GM18507 (cell line): ENCODE data around the gene FAM200A.
"Not testable (repeated sequence)": the region's sequence is repeated elsewhere in the genome, so short reads cannot be mapped to it uniquely, and the experiment has no call there.

Source experiments
- DNase-seq: peaks from one replicate; pipeline ENCODE4 v3.0.0; 2011; ENCODE audit warnings: low read depth; ENCODE audit not compliant: insufficient read length; ENCODE audit errors: extremely low spot score
- FAIRE-seq: peaks from 2 replicates; lab custom pipeline; 2011; peaks lifted over from hg19 to GRCh38; lab: Jason Lieb, UNC

The FAM200A gene

DNA sequence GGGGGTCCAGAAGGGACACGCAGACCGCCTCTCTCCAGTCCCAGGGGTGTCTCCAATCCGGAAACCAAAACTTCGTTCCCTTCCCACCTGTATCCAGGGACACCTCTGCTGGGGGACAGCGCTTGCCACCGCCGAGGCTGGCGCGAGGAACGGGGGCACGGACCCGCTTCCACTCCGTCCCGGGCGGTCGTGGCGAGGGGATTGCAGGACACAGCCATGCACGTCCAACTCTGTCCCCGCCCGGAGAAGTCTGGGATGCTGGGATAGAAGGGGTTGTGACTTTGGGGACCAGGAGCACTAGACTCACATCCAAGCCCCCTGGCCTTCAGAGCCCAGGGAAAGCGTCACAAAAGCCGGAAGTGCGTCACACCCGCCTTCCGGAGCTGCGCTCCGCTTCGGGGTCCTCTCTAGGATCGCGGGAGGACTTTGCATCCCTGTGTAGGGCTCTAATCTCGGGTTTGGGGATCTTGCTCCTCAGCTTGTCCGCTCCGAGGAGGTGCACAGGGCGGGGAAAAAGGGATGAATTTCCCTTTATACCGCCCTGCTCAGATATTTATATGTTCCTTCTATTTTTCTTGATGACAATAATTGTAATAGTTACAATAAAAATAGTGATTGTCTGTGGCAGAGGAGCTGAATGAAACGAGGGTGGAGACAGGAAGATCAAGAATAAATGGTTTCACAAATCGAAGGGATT is at the start of gene FAM200A:
Gene FAM200A (minus strand): TSS at position 348 of the 697 bp plus-strand sequence. CDS start 3,707 bp downstream, outside the sequence.
- peak; percentile 98 for FAIRE-seq
- peak; percentile 94 for DNase-seq

DNA sequence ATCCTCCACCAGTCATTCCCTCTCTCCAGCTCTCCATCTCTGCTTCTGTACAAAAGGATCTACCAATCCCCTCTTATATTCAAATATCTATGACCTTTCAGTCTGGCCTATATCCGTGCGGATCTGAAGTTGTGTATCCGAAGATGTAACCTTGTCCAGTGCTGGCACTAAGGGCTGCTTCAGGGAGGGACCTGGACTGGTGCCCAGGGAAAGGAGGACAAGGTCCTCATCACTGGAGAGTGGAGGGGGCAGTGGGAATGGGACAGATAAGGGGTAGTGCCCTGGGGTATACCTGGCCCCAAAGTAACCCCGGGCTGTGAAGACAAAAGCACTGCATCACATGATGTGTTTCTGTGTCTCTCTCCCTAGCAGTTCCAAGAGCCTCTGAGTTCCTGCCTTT is 47.9 kb upstream of the FAM200A start:
- DNase-seq: no peak

DNA sequence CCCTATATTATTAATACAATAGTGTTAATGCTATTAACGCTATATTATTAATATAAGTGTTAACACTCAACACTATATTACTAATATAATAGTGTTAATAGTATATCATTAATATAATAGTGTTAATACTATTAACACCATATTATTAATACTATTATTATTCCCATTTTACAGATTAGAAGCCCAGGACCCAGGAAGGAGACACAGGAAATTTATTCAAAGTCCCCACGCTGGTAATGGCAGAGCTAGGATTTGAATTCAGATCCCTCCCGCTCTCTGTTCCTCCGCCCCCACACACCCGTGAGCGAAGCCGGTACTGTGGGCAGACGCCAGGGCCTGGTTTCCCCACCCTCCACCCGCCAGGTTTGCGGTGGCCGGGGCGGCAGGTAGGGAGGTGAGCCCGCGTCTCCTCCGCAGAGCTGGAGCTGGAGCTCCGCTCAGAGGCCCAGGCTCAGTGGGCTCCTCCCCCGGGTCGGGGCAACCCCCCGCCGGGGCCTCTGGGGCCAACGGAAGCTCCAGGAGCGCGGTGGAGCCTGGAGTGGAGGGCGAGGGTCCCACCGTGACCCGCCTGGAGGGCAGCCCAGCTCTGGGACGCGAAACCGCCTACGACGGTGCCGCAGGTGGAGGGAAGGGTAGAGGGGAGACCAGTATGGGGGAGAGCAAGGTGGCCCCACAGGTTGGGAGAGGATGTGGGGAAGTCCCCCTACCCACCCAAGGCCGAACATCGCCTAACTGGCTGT is 46.0 kb upstream of the FAM200A start, which contains the start of gene TMEM225B:
Gene TMEM225B (plus strand): TSS at position 506 of the 740 bp plus-strand sequence. CDS start 6,122 bp downstream, outside the sequence.
- no peak for FAIRE-seq
- DNase-seq: no peak

More for the DNA sequence above, 47.9 kb upstream of the FAM200A start:
- no peak for FAIRE-seq

DNA sequence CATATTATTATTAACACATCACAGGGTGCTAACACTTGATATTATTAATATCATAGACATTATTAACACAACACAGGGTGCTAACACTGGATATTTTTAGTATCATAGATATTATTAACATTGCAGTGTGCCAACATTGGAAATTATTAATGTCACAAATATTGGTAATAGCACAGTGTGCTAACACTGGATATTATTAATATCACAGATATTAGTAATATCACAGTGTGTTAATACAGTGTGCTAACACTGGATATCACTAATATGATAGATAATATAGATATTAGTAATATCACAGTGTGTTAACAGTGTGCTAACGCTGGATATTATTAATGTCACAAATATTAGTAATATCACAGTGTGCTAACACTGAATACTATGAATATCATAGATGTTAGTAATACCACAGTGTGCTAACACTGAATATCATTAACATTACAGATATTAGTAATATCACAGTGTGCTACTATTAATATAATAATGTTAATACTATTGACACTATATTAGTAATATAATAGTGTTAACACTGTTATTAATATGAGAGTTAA is 44.6 kb upstream of the FAM200A start:
- DNase-seq (no peak), FAIRE-seq (no peak)

DNA sequence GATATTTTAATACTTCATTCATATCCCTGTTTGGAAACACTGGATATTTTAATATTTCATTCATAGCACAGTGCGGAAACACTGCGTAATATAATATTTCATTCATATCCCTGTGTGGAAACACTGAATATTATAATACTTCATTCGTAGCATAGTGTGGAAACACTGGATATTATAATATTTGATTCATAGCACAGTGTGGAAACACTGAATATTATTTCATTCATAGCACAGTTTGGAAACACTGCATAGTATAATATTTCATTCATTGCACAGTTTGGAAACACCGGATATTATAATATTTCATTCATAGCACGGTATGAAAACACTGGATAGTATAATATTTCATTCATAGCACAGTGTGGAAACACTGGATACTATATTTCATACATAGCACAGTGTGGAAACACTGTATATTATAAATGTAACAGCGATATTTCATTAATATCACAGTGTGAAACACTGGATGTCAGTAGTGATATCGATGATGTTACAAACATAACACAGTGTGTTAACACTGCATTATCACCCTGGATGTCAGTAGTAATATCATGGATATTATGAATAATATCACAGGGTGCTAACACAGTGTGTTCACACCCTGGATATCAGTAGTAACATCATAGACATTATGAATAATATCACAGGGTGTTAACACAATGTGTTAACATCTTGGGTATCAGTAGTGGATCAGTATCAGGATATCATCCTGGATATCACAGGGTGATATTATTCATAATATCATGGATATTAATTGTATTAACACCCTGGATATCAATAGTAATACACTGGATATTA is 43.2 kb upstream of the FAM200A start:
- FAIRE-seq: no peak
- DNase-seq: no peak

DNA sequence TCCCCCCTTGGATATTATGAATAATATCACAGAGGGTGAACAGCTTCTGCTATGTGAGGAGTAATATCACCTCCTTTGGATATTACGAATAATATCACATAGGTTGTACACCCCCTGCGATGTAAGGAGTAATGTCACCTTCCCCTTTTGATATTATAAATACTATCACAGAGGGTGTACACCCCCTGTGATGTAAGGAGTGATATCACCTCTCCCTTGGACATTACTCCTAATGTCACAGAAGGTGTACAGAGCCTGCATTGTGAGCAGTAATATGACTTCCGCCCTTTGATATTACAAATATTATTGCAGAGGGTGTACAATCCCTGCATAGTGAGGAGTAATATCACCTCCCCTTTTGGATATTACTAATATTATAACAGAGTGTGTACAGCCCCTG is 37.0 kb upstream of the FAM200A start:
- no peak for DNase-seq
- FAIRE-seq: no peak

DNA sequence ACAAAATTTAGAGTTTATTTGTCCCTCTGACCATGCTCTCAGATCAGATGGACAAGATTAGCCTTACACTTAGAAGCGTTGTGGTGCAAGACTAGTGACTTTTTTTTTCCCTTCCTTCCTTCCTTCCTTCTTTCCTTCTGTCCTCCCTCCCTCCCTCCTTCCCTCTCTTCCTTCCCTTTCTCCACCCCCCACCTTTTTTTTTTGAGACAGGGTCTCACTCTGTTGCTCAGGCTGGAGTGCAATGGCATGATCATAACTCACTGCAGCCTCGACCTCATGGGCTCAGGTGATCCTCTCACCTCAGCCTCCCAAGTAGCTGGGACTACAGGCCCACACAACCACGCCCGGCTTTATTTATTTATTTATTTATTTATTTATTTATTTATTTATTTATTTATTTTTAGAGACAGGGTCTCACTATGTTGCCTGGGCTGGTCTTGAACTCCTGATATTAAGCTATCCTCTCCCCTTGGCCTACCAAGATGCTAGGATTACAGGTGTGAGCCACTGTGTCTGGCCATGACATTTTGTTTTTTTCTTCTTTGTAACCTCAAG is 28.9 kb upstream of the FAM200A start:
- DNase-seq, FAIRE-seq: not testable (repeated sequence)

DNA sequence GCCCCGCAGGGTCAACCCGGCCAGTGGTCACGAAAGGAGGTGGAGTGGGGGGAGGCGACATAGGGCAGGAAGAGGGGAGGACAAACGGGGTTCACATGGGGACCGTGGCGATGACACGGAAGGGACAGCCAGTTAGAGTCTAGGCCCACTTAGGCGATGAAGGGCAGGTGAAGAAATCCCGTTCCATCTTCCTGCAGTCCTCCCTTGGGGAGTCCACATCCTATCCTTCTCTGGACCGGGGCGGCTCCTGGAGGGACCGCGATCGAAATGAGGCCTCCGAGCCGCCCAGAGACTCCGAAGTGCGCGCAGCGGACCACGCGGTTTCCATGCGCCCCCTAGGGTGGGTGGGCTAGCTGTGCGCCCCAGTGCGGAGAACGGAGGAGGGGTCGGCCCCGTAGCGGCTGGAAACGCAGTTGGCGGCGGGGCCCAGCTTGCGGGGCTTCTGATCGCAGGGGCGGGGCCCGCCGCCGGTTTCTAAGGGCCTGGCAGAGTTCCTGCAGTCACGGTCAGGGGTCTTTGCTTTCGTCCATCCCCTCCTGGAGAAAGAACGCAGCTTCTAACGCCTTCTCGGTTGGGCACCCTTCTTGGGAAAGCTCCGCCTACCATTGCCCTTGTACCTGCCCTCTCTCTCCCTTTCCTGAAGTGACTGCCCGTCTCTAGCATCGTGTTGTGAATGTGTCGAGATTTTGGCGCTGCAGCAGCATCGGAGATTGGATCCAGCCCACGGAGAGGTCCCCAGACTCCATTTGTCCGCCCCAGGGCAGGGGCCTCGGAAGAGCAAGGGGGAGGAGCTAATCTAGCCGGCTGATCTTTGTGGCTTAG is 28.3 kb upstream of the FAM200A start:
- FAIRE-seq: no peak
- DNase-seq: no peak

DNA sequence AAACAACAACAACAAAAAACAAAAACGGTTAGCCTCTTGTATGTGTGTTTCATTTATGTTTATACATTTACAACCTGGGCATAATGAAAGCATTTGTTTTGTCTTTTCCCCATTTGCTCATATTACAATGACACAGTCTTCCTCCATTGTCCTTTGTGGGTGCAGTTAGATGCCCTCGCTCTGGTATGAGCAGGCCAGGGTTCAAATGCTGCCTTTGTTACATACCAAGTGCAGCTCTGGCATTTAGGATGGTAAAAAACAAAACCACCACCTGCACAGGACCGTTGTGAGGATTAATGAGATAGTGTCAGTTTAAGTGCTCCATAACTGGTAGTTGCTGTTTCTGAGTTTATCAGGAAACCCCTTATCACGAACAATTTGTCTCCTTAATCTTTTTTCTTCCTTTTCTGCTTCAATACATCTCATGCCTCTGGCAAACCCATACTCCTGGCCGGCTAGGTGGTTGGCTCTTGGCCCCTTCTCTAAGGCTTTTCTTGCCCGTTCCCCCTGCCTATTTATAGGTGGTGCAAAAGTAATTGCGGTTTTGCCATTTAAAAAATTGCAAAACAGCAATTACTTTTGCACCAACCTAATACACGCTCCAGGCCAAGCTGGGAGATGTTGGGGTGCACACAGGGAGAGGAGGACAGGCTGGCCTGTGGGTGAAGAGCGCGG is 27.5 kb upstream of the FAM200A start:
- FAIRE-seq: no peak
- DNase-seq: no peak

DNA sequence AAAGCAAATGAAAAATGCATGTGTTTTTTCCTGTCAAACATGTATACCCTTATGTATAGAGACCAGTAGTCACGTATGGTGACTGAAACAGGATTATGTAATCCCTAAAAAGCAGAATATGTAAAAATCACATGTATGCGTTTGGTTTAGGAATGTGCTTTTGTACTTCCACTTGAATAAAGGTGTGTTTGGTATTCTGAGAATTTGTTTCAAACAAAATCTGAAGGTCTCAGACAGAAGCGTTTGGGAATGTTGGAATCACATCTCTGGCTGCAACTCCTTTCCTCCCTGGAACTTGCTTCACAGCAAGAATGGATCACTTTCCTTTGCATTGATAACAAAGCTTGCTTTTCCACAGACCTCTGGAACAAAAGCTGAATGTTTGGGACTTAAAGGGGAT is 24.3 kb upstream of the FAM200A start:
- FAIRE-seq (no peak), DNase-seq (no peak)

DNA sequence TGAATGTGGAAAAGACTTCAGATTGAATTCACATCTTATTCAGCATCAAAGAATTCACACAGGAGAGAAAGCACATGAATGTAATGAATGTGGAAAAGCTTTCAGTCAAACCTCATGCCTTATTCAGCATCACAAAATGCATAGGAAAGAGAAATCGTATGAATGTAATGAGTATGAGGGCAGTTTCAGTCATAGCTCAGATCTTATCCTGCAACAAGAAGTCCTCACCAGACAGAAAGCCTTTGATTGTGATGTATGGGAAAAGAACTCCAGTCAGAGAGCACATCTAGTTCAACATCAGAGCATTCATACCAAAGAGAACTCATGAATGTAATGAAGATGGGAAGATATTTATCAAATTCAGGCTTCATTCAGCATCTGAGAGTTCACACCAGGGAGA is 21.3 kb upstream of the FAM200A start:
- FAIRE-seq: no peak
- DNase-seq: no peak

DNA sequence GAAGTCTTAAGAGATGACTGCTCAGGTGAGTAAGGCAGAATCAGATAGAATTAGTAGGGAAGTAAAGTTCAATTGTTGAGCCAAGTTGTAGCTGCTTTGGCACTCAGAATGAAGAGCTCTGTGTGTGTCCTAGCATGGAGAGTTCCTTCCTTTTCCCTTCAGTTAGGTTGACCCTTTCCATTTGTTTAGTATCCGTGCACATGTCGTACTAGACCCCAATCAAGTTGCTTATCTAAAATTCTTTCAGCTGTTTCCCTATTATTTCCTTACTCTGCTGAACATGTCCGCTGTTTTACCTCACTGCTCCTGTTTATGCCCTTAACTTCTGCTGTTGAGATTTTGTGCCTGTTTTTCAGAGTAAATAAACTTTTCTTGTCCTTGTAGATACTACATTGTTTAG is 19.9 kb upstream of the FAM200A start:
- DNase-seq: no peak
- no peak for FAIRE-seq

DNA sequence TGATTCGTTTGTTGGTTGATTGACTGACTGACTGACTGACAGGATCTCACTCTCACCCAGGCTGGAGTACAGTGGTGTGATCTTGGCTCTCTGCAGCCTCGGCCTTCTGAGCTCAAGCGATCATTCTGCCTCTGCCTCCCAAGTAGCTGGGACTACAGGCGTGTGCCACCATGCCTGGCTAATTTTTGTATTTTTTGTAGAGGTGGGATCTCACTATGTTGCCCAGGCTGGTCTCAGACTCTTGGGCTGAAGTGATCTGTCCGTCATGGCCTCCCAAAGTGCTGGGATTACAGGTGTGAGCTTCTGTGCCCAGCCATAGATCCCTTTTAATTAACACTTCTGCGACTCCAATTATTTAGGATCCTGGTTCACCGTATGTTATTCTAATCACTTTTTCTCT is 16.9 kb upstream of the FAM200A start:
- DNase-seq: not testable (repeated sequence)

DNA sequence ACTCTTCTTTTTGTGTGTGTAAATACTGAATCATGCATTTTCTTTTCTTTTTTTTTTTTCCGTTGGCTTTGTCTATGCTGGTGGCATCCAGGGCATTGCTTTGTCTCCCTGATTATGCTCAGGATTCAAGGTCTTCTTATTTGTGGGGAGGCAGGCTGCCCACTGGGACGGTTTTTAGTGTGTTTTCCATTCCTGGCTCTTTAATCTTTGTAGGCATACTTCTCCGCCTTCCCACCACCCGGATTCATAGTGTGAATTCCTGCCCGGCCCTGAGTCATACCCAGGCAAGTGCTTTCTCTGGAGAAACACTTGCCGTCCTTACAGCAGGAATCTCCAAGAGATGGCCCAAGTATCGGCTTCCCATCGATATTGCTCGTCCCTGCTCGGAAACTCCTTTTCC is 11.7 kb upstream of the FAM200A start:
- no peak for DNase-seq
- no peak for FAIRE-seq

More for the DNA sequence above, 16.9 kb upstream of the FAM200A start:
- FAIRE-seq: not testable (repeated sequence)

DNA sequence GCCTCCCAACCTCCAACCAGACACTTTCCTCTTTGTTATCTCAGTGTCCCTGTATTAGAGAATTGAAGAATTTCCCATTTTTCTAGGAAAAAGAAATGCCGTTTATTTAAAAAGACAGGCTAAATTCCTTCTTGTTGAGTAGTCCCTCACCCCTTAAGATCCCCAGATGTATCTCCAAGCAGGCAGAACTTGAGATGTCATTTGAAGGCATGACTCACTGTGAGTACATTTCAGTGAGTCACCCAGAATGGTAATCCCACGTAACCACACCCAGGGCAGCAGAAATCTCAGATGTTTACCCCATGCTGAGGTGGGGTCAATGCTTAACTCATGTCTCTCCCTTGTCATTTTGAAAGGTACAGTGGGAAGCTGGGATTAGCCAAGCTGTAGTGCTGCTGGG is 10.9 kb upstream of the FAM200A start:
- DNase-seq (no peak), FAIRE-seq (no peak)

DNA sequence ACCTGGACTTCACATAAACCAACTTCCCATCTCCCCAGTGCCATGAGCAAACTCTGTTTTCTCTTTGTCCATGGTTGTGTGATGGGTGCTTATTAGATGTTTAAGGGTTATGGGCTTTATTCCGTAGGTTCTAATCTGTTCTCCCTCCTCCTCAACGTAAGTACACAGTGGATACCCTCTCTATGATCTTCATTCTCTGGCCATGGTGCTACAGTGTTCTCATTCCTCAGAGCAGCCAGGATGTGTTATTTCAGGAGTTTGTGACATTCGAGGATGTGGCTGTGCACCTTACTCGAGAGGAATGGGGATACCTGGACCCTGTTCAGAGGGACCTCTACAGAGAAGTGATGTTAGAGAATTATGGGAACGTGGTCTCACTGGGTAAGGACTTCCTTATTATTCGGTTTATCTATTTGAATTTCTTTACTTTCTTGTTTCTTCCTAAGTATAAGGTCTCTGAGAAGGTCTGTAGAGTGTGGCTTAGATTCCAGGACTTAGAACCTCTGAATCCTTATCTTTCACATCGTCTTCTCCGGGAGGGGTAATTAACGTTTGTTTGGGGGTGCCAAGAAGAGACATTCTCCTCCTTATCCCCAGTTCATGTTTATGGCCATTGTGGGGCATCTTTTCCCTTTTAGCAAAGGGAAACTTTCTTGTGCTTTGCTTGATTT is 10.3 kb upstream of the FAM200A start:
- DNase-seq (no peak), FAIRE-seq (no peak)

DNA sequence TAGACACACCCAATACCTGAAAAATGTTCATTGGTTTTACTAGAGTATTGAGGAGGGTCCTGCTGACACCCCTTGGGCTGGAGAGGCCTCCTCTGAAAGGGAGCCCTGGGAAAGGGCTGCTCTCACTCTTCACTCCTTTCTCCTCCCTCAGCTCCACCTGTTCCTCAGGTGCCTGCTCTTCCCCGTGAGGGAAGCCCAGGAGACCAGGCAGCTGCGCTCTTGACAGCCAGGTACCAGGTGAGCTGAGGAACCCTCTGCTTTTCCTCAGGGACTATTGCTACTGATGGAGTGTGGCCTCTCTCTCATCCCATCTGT is 9.8 kb upstream of the FAM200A start:
- DNase-seq: no peak
- no peak for FAIRE-seq
